HepG2 (cell line): ENCODE results near the gene TNFRSF18. TPM values are rescaled to one million over a fixed set of nuclear protein-coding genes. Genes with fewer than 3 reads are reported as not detected.
A peak's percentile ranks its signal among the peaks of the same experiment; 100 is the strongest.

ENCODE experiments used
- CBX1 ChIP-seq: IDR thresholded peaks from one replicate; pipeline ENCODE4 v1.6.1; 2016; ENCODE audit warnings: antibody characterized with exemption, low read depth
- ERF ChIP-seq: IDR thresholded peaks from 2 replicates; pipeline ENCODE4 v1.6.1; 2018; ENCODE audit warnings: missing biosample characterization, missing genetic modification reagents
- ETV5 ChIP-seq: IDR thresholded peaks from 2 replicates; pipeline ENCODE4 v1.6.1; 2018; ENCODE audit warnings: missing biosample characterization, missing genetic modification reagents, inconsistent platforms, borderline replicate concordance
- GLI4 ChIP-seq: sonication (generic); formaldehyde crosslinking; IDR thresholded peaks from 2 replicates; pipeline ENCODE4 v1.5.1; 2020; ENCODE audit warnings: missing genetic modification reagents, mild to moderate bottlenecking, moderate library complexity, borderline replicate concordance
- ZFP37 ChIP-seq: sonication (generic); formaldehyde crosslinking; IDR thresholded peaks from 2 replicates; pipeline ENCODE4 v1.4.0; 2020; ENCODE audit warnings: missing genetic modification reagents, borderline replicate concordance
- ZFP82 ChIP-seq: sonication (generic); formaldehyde crosslinking; IDR thresholded peaks from 2 replicates; pipeline ENCODE4 v1.5.1; 2020; ENCODE audit warnings: mild to moderate bottlenecking, missing genetic modification reagents, borderline replicate concordance
- ZNF33A ChIP-seq: sonication (generic); formaldehyde crosslinking; IDR thresholded peaks from 2 replicates; pipeline ENCODE4 v1.5.1; 2020; ENCODE audit warnings: missing genetic modification reagents, mild to moderate bottlenecking, moderate library complexity, borderline replicate concordance
- ZNF446 ChIP-seq: sonication (generic); formaldehyde crosslinking; IDR thresholded peaks from 2 replicates; pipeline ENCODE4 v1.5.0; 2020; ENCODE audit warnings: mild to moderate bottlenecking, missing genetic modification reagents
- ZNF598 ChIP-seq: sonication (generic); formaldehyde crosslinking; IDR thresholded peaks from 2 replicates; pipeline ENCODE4 v1.5.1; 2020; ENCODE audit warnings: mild to moderate bottlenecking, missing genetic modification reagents, borderline replicate concordance
- ZNF607 ChIP-seq: sonication (generic); formaldehyde crosslinking; IDR thresholded peaks from 2 replicates; pipeline ENCODE4 v1.5.1; 2020; ENCODE audit warnings: missing genetic modification reagents, mild to moderate bottlenecking, borderline replicate concordance
- polyA plus RNA-seq, 8 experiments: library from polyadenylated mRNA; depleted of rRNA in 3 of 8; stranded (reverse) in 7 of 8; unstranded in 1 of 8; fragments of >200 nt; fragmentation: Illumina TruSeq in 4 of 8; extraction: Trizol in 4 of 8; gene quantifications; 2 replicates each; pipeline versions ENCODE4 v1.2.1 to v1.2.3, GENCODE V29; 2011 to 2016; ENCODE audit warnings: low read depth in 4 of 8, missing spikeins in 1 of 8, mixed read lengths in 1 of 8; ENCODE audit not compliant: insufficient read depth in 1 of 8
- total RNA-seq, 5 experiments: library from RNA; depleted of rRNA; stranded (reverse); fragments of >200 nt; fragmentation: Illumina TruSeq; extraction: Trizol; gene quantifications; 2 replicates each; pipeline ENCODE4 v1.2.3, GENCODE V29; 2016; ENCODE audit warnings: low read depth in 1 of 5
- TF ChIP-seq, protein P1 (sequence below), 2 experiments: IDR thresholded peaks; 2 replicates each; pipeline ENCODE4 v1.6.1; 2011 to 2012; ENCODE audit warnings: low read length in 2 of 2, borderline replicate concordance in 1 of 2, low read depth in 1 of 2, mild to moderate bottlenecking in 1 of 2, moderate library complexity in 1 of 2
- TF ChIP-seq, protein P2 (sequence below): sonication (generic); formaldehyde crosslinking; IDR thresholded peaks from 2 replicates; pipeline ENCODE4 v1.4.0; 2020; ENCODE audit warnings: mild to moderate bottlenecking, missing genetic modification reagents, borderline replicate concordance
- TF ChIP-seq, protein P3 (sequence below): sonication (generic); formaldehyde crosslinking; IDR thresholded peaks from 2 replicates; pipeline ENCODE4 v1.4.0; 2020; ENCODE audit warnings: missing genetic modification reagents, low read depth, mild to moderate bottlenecking, borderline replicate concordance
- TF ChIP-seq, protein P4 (sequence below), 2 experiments: fragments of 450-650 bp in 1 of 2; sonication (generic) in 1 of 2; formaldehyde crosslinking; IDR thresholded peaks; 2 replicates each; pipeline versions ENCODE4 v1.5.0 to v1.8.0; 2020 to 2022; ENCODE audit warnings: mild to moderate bottlenecking in 1 of 2, missing genetic modification reagents in 1 of 2
- TF ChIP-seq, protein P5 (sequence below): conservative IDR thresholded peaks from 2 replicates; pipeline ENCODE4 v1.6.1; 2018; ENCODE audit warnings: missing genetic modification reagents
- TF ChIP-seq, protein P6 (sequence below): sonication (generic); formaldehyde crosslinking; IDR thresholded peaks from 2 replicates; pipeline ENCODE4 v1.8.0; 2022; ENCODE audit warnings: mild to moderate bottlenecking, missing genetic modification reagents; ENCODE audit not compliant: insufficient replicate concordance

TNFRSF18 gene
- total and polyA plus RNA-seq, 2 of the 13 experiments (the other 11 are each of a cell fraction or from before 2014, with no cell fraction given) = not detected

DNA sequence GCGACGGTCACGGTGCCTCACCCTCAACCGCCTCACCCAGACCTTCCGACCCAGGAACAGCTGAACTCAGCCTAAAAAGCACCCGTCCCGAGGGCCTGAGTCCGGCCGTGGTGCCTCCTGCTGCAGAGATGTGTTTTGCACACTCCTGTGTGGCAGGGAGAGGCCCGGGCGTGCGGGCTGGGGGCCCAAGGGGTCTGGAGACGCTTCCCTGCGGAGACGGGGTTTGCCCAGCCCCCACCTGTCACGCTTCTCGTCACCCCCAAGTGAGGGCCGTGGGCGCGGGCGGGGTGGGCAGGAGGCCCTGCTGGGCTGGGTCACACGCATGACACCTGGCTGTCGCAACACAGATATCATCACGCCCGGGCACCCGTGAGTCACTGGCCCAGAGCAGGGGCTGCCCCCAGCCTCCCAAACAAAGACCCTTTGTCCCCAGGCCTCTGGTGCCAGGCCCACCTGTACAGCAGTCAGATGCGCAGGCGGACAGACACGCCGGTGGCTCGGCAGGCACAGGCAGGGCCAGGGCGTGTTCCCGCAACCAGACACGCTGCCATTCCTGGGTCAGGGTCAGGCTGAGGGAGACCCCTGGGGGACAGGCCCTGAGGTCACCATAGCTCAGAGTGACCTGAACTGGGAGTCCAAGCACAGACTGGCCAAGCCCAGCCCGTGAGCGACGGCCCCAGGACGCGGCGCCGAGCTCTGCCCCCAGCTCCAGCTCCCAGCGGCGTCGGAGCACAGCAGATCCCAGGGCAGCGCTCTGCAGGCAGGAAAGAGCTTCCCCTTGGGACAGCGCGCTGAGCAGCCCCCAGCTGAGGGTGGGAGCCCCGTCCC is 31.7 kb upstream of the TNFRSF18 start (continued):
- TF ChIP-seq, protein P1, sequence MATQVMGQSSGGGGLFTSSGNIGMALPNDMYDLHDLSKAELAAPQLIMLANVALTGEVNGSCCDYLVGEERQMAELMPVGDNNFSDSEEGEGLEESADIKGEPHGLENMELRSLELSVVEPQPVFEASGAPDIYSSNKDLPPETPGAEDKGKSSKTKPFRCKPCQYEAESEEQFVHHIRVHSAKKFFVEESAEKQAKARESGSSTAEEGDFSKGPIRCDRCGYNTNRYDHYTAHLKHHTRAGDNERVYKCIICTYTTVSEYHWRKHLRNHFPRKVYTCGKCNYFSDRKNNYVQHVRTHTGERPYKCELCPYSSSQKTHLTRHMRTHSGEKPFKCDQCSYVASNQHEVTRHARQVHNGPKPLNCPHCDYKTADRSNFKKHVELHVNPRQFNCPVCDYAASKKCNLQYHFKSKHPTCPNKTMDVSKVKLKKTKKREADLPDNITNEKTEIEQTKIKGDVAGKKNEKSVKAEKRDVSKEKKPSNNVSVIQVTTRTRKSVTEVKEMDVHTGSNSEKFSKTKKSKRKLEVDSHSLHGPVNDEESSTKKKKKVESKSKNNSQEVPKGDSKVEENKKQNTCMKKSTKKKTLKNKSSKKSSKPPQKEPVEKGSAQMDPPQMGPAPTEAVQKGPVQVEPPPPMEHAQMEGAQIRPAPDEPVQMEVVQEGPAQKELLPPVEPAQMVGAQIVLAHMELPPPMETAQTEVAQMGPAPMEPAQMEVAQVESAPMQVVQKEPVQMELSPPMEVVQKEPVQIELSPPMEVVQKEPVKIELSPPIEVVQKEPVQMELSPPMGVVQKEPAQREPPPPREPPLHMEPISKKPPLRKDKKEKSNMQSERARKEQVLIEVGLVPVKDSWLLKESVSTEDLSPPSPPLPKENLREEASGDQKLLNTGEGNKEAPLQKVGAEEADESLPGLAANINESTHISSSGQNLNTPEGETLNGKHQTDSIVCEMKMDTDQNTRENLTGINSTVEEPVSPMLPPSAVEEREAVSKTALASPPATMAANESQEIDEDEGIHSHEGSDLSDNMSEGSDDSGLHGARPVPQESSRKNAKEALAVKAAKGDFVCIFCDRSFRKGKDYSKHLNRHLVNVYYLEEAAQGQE (IDR thresholded peaks at IDR 0.05; ENCODE audit: borderline replicate concordance in 1 of 2, low read depth in 1 of 2, low read length in 2 of 2) = no peak
- TF ChIP-seq ERF (CRISPR knock-in tag) = peak; percentile 56
- TF ChIP-seq, protein P2, sequence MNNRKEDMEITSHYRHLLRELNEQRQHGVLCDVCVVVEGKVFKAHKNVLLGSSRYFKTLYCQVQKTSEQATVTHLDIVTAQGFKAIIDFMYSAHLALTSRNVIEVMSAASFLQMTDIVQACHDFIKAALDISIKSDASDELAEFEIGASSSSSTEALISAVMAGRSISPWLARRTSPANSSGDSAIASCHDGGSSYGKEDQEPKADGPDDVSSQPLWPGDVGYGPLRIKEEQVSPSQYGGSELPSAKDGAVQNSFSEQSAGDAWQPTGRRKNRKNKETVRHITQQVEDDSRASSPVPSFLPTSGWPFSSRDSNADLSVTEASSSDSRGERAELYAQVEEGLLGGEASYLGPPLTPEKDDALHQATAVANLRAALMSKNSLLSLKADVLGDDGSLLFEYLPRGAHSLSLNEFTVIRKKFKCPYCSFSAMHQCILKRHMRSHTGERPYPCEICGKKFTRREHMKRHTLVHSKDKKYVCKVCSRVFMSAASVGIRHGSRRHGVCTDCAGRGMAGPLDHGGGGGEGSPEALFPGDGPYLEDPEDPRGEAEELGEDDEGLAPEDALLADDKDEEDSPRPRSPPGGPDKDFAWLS (CRISPR knock-in tag) = no peak; the same call in 1 of the 2 replicates
- TF ChIP-seq ETV5 = 0 out of 2 replicates have a peak, but pooled peaks have one; percentile 42
- TF ChIP-seq, protein P3, sequence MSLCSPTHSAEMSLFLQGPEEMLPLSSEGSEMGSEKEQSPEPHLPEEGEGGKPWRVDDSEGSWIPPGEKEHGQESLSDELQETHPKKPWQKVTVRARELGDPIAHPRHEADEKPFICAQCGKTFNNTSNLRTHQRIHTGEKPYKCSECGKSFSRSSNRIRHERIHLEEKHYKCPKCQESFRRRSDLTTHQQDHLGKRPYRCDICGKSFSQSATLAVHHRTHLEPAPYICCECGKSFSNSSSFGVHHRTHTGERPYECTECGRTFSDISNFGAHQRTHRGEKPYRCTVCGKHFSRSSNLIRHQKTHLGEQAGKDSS (CRISPR knock-in tag) = peak; percentile 61; the same call in 1 of the 2 replicates
- 0 out of 2 replicates have a peak, but pooled peaks have one; percentile 32 for TF ChIP-seq ZFP37 (CRISPR knock-in tag)
- 0 out of 2 replicates have a peak, but pooled peaks have one; percentile 53 for TF ChIP-seq ZNF33A (CRISPR knock-in tag)
- TF ChIP-seq CBX1 = peak; percentile 28
- TF ChIP-seq, protein P4, sequence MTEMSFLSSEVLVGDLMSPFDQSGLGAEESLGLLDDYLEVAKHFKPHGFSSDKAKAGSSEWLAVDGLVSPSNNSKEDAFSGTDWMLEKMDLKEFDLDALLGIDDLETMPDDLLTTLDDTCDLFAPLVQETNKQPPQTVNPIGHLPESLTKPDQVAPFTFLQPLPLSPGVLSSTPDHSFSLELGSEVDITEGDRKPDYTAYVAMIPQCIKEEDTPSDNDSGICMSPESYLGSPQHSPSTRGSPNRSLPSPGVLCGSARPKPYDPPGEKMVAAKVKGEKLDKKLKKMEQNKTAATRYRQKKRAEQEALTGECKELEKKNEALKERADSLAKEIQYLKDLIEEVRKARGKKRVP (CRISPR knock-in tag; IDR thresholded peaks at IDR 0.05) = peak in 1 of 2 experiments; percentile 84; a peak in 2 of 4 replicates
- 0 out of 2 replicates have a peak, but pooled peaks have one; percentile 22 for TF ChIP-seq GLI4 (CRISPR knock-in tag)
- no peak for TF ChIP-seq ZNF598 (CRISPR knock-in tag)
- no peak for TF ChIP-seq ZNF446 (CRISPR knock-in tag)
- no peak; the same call in 1 of the 2 replicates for TF ChIP-seq ZNF607 (CRISPR knock-in tag)
- TF ChIP-seq, protein P5, sequence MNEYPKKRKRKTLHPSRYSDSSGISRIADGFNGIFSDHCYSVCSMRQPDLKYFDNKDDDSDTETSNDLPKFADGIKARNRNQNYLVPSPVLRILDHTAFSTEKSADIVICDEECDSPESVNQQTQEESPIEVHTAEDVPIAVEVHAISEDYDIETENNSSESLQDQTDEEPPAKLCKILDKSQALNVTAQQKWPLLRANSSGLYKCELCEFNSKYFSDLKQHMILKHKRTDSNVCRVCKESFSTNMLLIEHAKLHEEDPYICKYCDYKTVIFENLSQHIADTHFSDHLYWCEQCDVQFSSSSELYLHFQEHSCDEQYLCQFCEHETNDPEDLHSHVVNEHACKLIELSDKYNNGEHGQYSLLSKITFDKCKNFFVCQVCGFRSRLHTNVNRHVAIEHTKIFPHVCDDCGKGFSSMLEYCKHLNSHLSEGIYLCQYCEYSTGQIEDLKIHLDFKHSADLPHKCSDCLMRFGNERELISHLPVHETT (CRISPR knock-in tag) = no peak
- TF ChIP-seq, protein P6, sequence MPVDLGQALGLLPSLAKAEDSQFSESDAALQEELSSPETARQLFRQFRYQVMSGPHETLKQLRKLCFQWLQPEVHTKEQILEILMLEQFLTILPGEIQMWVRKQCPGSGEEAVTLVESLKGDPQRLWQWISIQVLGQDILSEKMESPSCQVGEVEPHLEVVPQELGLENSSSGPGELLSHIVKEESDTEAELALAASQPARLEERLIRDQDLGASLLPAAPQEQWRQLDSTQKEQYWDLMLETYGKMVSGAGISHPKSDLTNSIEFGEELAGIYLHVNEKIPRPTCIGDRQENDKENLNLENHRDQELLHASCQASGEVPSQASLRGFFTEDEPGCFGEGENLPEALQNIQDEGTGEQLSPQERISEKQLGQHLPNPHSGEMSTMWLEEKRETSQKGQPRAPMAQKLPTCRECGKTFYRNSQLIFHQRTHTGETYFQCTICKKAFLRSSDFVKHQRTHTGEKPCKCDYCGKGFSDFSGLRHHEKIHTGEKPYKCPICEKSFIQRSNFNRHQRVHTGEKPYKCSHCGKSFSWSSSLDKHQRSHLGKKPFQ (CRISPR knock-in tag) = no peak
- peak; percentile 77; the same call in 1 of the 2 replicates for TF ChIP-seq ZFP82
